Stimulated activated effector memory CD8-positive, alpha-beta T cell treated with anti-CD3 and anti-CD28 coated beads, Interleukin-12 subunit alpha, Interleukin-12 subunit beta, amount 100 ng/mL, for 72 hours (primary cell): ENCODE measurements around the gene IFRD2.
A peak's percentile ranks its signal among the peaks of the same experiment; 100 is the strongest.
"Not testable (repeated sequence)": the region's sequence is repeated elsewhere in the genome, so short reads cannot be mapped to it uniquely, and the experiment has no call there.

Experiments
- ATAC-seq: fragments of 150-1000 bp; cut with Tn5 transposase; 2 replicates; pipeline ENCODE4 v1.10.0; 2021
- DNase-seq, 2 donors: peaks; one replicate each; pipeline ENCODE4 v3.0.0; 2021 to 2022; ENCODE audit warnings: low spot score in 2 of 2
- H3K27ac Mint-ChIP-seq: one replicate; pipeline ENCODE4 v1.8.0; 2022; ENCODE audit warnings: mild to moderate bottlenecking, mixed read lengths
- H3K36me3 Mint-ChIP-seq: one replicate; pipeline ENCODE4 v1.8.0; 2022; ENCODE audit warnings: mild to moderate bottlenecking, mixed read lengths
- H3K4me1 Mint-ChIP-seq: one replicate; pipeline ENCODE4 v1.8.0; 2022; ENCODE audit warnings: mixed read lengths
- H3K4me3 Mint-ChIP-seq: one replicate; pipeline ENCODE4 v1.8.0; 2022; ENCODE audit warnings: mild to moderate bottlenecking, mixed read lengths
- H3K9me3 Mint-ChIP-seq: one replicate; pipeline ENCODE4 v1.8.0; 2022; ENCODE audit warnings: mixed read lengths

IFRD2 gene

GRCh38 chr3:50246517-50246954 lies 45.7 kb downstream of the IFRD2 start:
- peak overlapping the region; percentile 94 for H3K27ac Mint-ChIP-seq
- H3K9me3 Mint-ChIP-seq = no peaks in the 10 kb centered on the region
- H3K4me1 Mint-ChIP-seq = peaks cover 91% of the 10 kb centered on the region
- H3K36me3 Mint-ChIP-seq = peaks cover 86% of the 10 kb centered on the region
- H3K4me3 Mint-ChIP-seq = peak overlapping the region; percentile 76
- DNase-seq = peak in 1 of 2 donors; percentile 71
- peak; percentile 90 for ATAC-seq

DNA sequence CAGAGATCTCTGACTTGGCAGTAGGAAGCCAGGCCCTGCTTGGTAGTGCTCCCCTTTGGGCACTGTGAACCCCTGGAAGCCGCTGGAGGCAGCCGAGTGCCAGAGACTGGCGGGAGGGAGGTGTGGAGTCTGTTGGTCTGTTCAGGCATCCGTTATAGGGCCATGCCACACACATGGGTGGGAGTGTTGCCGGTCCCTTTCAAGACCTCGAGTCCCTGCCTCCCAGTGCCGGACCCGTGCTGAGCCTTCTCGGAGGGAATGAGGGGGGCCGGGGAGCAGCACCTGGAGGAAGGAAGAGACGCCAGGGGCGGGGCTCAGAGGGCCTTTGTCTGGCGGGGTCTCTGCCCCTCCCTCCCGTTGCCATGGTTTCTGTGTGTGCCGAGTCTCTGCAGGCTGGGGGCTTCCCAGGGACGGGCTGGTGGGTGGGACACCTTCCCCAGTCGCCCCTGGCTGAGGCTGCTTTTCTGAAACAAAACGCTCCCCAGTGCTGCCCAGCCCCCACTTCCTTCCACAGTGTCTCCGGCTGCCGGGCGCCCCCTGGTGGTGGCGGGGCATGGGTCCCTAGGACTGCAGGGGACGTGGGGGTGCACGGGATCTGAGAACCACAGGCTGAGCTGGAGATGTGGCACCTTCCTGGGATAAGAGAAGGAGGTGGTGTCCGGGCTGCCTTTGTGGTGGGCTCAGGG lies 46.3 kb downstream of the IFRD2 start:
- H3K36me3 Mint-ChIP-seq = peaks cover 86% of the 10 kb centered on the region
- peak; percentile 99 for DNase-seq
- peak; percentile 82 for ATAC-seq
- H3K4me3 Mint-ChIP-seq = peak overlapping the region; percentile 76
- peaks cover 91% of the 10 kb centered on the region for H3K4me1 Mint-ChIP-seq
- H3K27ac Mint-ChIP-seq = peak overlapping the region; percentile 94
- no peaks in the 10 kb centered on the region for H3K9me3 Mint-ChIP-seq

GRCh38 chr3:50245251-50245745 lies 46.9 kb downstream of the IFRD2 start:
- Mint-ChIP-seq H3K36me3 (peaks cover 86% of the 10 kb centered on the region), H3K27ac (peak overlapping the region; percentile 94), H3K4me3 (peak overlapping the region; percentile 76), H3K4me1 (peaks cover 87% of the 10 kb centered on the region), H3K9me3 (no peaks in the 10 kb centered on the region)
- ATAC-seq = no peak
- no peak for DNase-seq

DNA sequence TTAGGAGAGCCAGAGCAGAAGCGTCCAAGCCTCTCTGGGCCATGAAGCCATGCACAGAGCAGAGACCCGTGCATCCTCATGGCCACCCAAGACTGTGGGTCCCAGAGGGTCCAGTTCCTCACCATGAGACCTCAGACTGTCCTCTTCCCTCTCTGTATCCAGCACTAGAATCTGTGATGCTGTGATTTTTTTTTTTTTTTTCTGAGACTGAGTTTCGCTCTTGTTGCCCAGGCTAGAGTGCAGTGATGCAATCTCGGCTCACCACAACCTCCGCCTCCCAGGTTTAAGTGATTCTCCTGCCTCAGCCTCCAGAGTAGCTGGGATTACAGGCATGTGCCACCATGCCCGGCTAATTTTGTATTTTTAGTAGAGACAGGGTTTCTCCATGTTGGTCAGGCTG lies 47.4 kb downstream of the IFRD2 start:
- peaks cover 86% of the 10 kb centered on the region for H3K36me3 Mint-ChIP-seq
- not testable (repeated sequence) for ATAC-seq, H3K9me3 Mint-ChIP-seq, DNase-seq
- peak overlapping the region; percentile 76 for H3K4me3 Mint-ChIP-seq
- H3K4me1 Mint-ChIP-seq = peaks cover 87% of the 10 kb centered on the region
- peak overlapping the region; percentile 94 for H3K27ac Mint-ChIP-seq

DNA sequence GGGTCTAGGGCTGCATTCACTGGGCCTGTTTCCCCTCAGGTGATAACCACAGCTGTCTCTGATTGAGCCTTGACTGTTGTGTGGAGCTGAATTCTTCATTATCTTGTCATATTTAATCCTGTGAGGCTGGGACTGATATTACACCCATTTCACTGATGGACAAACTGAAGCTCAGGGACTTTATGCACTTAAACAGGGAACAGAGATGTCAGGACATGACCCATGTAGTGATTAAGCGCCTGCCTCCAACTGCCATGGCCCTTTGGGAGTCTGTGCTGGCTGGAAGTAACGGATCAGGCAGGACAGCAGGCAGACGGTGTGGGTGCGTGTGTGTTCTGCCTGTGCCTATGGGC lies 48.7 kb downstream of the IFRD2 start:
- peaks cover 95% of the 10 kb centered on the region for H3K36me3 Mint-ChIP-seq
- ATAC-seq (no peak), DNase-seq (no peak)
- H3K9me3 Mint-ChIP-seq = no peaks in the 10 kb centered on the region
- H3K4me3 Mint-ChIP-seq = peak overlapping the region; percentile 76
- H3K27ac Mint-ChIP-seq = peak overlapping the region; percentile 94
- peaks cover 90% of the 10 kb centered on the region for H3K4me1 Mint-ChIP-seq

GRCh38 chr3:50242851-50243542 lies 49.2 kb downstream of the IFRD2 start:
- Mint-ChIP-seq H3K4me3 (peak overlapping the region; percentile 76), H3K9me3 (no peaks in the 10 kb centered on the region), H3K36me3 (peaks cover 96% of the 10 kb centered on the region), H3K4me1 (peaks cover 91% of the 10 kb centered on the region), H3K27ac (peak overlapping the region; percentile 94)
- ATAC-seq (peak; percentile 2), DNase-seq (peak in 1 of 2 donors; percentile 32)

GRCh38 chr3:50242381-50242770 lies 49.9 kb downstream of the IFRD2 start:
- no peak for DNase-seq
- H3K9me3 Mint-ChIP-seq = no peaks in the 10 kb centered on the region
- peaks cover 91% of the 10 kb centered on the region for H3K4me1 Mint-ChIP-seq
- peak overlapping the region; percentile 76 for H3K4me3 Mint-ChIP-seq
- ATAC-seq = no peak
- H3K36me3 Mint-ChIP-seq = peaks cover 96% of the 10 kb centered on the region
- H3K27ac Mint-ChIP-seq = peak overlapping the region; percentile 94

DNA sequence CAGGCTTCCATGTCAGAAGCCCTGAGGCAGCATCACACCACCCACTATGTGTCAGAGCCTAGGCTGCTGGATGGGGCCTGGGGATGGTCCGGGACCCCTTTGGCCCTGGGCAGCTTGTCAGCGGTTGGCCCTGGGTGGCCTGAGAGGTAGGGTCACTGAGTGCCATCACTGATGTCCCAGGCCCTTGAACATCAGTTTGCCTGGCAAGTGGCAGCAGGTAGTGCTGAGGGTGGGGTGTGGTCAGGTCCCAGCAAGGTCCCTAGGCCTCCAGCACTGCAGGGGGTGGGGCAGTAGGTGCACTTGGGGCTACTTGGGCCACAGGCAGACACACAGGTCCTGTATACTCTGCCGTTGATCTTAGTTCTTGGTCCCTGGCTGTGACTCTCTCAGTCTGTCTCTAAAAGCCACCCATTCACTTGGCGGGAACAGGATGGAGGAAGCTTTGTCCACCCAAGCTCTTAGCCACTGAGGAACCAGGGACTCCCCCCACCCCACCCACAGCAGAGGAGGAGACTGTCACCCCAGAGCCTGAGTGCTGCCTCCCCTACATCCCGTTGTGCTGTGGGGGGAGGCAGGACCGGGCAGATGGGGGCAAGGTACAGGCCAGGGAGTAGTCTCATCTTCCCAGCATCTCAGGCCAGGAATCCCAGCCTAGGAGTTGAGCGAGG lies 50.4 kb downstream of the IFRD2 start:
- DNase-seq = no peak
- Mint-ChIP-seq H3K9me3 (no peaks in the 10 kb centered on the region), H3K4me3 (peak overlapping the region; percentile 76), H3K27ac (peak overlapping the region; percentile 94), H3K4me1 (peaks cover 91% of the 10 kb centered on the region), H3K36me3 (peaks cover 96% of the 10 kb centered on the region)
- ATAC-seq = no peak

- no peak for ATAC-seq
- H3K36me3 Mint-ChIP-seq = peaks cover 96% of the 10 kb centered on the region
Measured at GRCh38 chr3:50241163-50241562, 51.1 kb downstream of the IFRD2 start.

GRCh38 chr3:50239649-50240048 lies 52.6 kb downstream of the IFRD2 start:
- no peak for DNase-seq
- no peak for ATAC-seq
- H3K36me3 Mint-ChIP-seq = peaks cover 81% of the 10 kb centered on the region
- H3K4me3 Mint-ChIP-seq = peak overlapping the region; percentile 99
- peak overlapping the region; percentile 94 for H3K27ac Mint-ChIP-seq
- H3K9me3 Mint-ChIP-seq = no peaks in the 10 kb centered on the region
- peaks cover 81% of the 10 kb centered on the region for H3K4me1 Mint-ChIP-seq

More at GRCh38 chr3:50241163-50241562, 51.1 kb downstream of the IFRD2 start:
- no peak for DNase-seq
- peak overlapping the region; percentile 76 for H3K4me3 Mint-ChIP-seq
- H3K9me3 Mint-ChIP-seq = no peaks in the 10 kb centered on the region
- H3K27ac Mint-ChIP-seq = peak overlapping the region; percentile 94
- peaks cover 86% of the 10 kb centered on the region for H3K4me1 Mint-ChIP-seq

- Mint-ChIP-seq H3K4me3 (peak overlapping the region; percentile 99), H3K27ac (peak overlapping the region; percentile 94), H3K9me3 (no peaks in the 10 kb centered on the region), H3K4me1 (peaks cover 72% of the 10 kb centered on the region), H3K36me3 (peaks cover 70% of the 10 kb centered on the region)
- ATAC-seq = no peak
- no peak for DNase-seq
Measured at GRCh38 chr3:50238549-50239026, 53.6 kb downstream of the IFRD2 start.

- Mint-ChIP-seq H3K36me3 (peaks cover 66% of the 10 kb centered on the region), H3K9me3 (no peaks in the 10 kb centered on the region), H3K4me3 (peak overlapping the region; percentile 99), H3K4me1 (peaks cover 74% of the 10 kb centered on the region), H3K27ac (peak overlapping the region; percentile 94)
- ATAC-seq (peak; percentile 68), DNase-seq (peak; percentile 69 to 88)
Measured at GRCh38 chr3:50237754-50238548, 54.3 kb downstream of the IFRD2 start.
